Measurements from ENCODE around the gene FHIT.

Gene FHIT

DNA sequence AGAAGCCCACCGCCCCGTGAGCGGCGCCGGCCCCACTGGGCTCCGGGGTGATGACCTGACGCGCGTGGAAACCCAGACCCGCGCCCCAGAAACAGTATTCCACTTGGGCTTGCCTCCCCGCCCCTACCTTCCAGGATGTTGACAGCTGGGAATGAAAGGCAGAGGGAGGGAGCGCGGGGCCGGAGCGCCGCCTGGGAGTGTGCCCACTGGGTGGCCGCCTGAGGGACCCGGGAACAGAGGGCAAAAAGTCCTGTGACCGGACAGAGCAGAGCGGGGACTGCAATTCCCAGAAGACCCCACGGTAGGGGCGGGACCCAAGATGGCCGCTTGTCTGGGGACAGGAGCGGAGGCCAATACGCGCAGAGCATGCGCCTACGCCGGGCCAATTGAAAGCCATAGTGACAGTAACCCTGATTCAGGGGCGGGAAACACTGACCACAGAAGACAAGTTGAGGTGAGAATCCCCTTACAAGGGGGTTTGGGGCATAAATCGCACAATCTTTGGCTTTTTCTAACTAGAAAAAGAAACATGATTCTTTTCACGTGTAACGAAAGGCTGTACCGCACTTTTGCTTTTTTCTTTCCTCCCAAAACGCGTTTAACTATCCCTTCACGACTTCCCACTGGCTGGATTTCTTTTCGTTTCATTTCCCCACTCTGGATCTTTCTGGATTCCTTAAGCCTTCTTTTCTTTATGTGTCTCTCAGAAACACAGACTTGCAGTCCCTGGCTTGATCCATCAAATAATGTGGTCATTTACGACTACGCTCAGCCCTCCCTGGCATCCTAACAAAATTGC, at the start of gene FHIT:
FHIT (minus strand) TSS at position 279 of the 799 bp plus-strand sequence.
- DNase-seq = peak; percentile 90

DNA sequence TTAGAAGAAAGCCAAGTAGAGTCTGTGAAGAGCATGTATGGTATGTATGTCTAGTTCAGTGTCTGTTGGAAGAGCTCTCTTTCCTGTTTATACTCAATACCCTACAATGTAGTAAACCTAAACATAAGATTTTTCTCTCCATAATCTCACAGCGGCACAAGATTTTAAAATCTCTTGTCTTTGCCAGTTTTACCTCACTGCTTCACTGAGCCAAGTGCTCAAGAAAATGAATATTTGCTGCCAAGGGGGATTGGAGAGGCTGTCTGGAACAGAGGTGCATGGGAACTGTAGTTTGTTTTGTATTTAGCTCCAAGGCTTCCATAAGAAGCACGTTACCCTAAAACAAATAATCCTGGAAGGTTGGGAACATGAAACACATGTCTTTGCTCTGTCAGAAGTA, 49.5 kb upstream of the FHIT start:
- DNase-seq = no peak

- no peak for DNase-seq
Measured at GRCh38 chr3:61300006-61300380, 48.7 kb upstream of the FHIT start.

- no peak for DNase-seq
Measured at GRCh38 chr3:61299343-61300005, 48.2 kb upstream of the FHIT start.

- no peak for DNase-seq
Measured at GRCh38 chr3:61297821-61298220, 46.6 kb upstream of the FHIT start.

GRCh38 chr3:61288446-61288845, 37.2 kb upstream of the FHIT start:
- no peak for DNase-seq

GRCh38 chr3:61283876-61284275, 32.6 kb upstream of the FHIT start:
- no peak for DNase-seq

DNA sequence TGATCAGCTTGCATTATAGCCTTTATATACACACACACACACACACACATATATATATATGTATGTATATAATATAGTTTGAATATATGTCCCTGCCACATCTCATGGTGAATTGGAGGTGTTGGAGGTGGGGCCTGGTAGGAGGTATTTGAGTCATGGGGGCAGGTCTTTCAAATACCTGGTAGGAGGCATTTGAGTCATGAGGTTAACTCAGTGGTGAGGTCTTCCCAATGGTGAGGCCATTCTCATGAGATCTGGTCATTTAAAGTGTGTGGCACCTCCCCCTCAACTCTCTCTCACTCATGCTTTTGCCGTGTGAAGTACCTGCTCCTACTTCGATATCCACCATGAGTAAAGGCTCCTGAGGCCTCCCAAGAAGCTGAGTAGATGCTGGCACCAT, 27.5 kb upstream of the FHIT start:
- no peak for DNase-seq

- no peak for DNase-seq
Measured at GRCh38 chr3:61277411-61277810, 26.2 kb upstream of the FHIT start.

DNA sequence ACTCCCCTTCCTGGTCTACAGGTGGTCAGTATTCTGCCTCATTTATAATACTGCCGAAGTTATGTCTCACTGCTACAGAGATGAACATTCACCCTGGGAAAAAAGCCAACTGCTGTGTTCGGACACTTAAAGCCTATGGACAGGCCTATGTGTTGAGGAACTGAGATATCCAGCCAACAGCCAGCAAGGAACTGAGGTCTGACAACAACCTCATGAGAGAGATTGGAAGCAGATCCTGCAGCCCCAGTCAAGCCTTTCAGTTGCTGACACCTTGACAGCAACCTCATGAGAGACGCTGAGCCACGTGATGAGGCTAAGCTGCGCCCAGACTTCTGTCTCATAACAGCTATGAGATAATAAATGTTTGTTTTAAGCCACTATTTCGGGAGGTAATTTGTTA, 18.2 kb upstream of the FHIT start:
- DNase-seq = no peak

DNA sequence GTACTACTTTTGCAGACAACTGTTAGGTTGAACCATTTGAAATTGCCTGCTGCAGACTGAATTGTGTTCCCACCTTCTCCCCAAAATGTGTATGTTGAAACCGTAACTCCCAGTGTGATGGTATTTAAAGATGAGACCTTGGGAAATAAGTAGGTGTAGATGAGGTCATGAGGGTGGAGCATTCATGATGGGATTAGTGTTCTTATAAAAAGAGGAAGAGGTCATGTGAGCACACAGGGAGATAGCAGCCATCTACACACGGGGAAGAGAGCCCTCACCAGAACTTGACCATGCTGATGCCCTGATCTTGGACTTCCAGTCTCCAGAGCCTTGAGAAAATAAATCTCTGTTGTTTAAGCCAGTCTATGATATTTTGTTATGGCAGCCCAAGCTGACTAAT, 17.4 kb upstream of the FHIT start:
- no peak for DNase-seq

DNA sequence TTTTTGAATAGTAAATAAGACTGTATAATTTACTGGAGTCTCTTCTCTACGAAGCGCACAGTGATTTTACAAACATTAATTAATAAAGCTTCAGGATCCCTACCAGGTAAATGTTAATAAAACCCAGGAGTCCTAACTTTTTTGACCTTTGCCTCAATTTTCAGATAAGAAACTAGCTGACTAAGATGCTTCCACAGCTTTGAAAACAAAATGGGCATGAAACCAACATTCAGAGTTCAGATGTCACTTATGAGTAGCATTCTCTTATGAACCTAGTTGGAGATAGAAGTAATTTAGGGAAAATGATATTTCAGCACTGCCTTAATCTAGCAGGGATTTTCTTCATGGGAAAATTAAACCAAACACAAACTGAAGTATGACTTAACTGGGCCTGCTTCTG, 13.0 kb upstream of the FHIT start:
- DNase-seq = no peak

DNA sequence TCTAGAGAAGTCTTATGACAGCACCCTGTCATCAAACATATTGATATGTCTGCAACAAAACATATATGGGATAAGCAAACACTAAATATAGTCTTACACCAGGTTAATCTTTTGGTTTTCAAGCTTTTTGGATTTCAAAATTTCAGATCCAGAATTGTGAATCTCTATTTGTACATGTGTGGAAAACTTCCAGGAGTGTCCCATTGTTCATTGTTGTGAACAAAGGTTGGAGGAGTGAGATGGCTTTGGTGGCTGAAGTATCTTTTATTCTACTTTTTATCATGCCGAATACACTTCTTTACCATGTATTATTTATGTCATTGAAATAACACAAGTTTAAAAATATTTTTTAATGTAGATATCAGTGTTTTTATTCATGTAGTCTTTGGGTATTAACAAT, 5.9 kb upstream of the FHIT start:
- DNase-seq = no peak

DNA sequence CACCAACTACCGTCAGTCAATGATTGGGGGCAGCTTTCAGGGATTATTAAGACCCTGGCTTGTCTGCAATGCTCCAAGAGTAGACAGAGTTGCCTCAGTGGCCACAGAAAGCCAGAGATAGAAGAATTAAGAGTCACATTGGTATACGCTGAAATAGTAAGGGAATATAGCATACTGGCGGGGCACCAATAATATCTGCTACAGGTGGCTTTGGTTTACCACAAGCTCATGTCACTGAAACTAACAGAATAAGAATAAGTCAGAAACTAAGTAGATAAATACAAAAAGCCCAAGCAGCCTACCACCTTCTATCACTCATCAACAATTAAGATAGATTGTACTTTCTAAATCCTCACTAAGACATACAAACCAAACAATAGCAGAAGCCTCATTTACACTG, 2.5 kb upstream of the FHIT start:
- no peak for DNase-seq

DNA sequence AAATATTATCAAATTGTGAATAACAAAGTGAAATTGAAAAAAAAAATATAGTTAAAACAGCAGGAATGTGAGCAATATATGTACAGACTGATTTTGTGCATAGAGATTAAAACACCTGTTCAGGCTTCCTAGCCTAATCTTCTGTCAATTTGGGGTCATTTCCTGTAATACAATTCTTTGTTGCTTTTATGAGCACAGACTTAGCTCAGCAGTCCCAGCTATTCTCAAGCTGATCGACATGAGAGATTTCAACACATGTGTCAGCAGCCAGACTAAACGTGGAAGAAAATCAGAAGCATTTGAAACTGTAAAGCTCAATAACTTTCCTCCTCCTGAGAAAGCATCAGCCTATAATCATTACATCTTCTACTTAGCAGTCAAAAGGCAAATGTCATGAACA, 1.6 kb upstream of the FHIT start:
- DNase-seq = no peak

DNA sequence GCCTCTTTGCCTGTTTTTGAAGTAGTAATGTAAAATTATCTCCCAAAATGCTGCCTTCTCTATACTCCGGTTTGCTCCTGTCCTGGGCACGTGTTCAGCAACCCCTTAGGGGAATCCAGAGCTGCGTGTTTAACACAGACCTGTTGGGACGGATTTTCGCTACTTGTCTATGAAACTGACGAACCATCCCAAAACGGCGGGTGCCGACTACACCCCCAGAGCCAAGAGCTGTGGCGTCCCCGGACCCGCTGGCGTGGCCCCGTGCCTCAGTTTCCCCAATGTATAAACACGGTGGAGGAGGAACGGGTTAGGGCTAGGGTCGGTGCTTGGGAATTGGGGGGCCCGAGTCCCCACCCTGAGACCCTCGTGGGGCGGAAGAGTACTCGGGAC, 473 bp downstream of the FHIT start:
- DNase-seq = peak; percentile 5

DNA sequence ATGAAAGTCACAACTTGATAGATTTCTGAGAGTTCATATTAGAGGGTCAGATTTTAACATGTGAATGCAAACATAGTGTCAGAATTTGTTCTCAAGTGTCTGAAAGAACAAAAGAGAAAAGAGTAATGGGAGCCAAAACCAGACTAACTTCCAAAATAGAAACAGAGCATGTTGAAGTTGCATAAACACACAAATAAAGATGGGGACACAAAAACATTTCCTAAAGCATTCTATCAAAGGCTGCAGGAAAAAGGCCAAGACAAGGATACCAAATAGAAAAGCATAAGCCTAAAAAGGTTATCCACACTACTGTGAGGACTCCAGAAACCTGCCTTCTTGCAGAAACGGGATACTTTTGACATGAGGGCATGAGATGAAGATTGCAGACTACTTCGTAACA, 2.8 kb downstream of the FHIT start:
- DNase-seq = no peak

DNA sequence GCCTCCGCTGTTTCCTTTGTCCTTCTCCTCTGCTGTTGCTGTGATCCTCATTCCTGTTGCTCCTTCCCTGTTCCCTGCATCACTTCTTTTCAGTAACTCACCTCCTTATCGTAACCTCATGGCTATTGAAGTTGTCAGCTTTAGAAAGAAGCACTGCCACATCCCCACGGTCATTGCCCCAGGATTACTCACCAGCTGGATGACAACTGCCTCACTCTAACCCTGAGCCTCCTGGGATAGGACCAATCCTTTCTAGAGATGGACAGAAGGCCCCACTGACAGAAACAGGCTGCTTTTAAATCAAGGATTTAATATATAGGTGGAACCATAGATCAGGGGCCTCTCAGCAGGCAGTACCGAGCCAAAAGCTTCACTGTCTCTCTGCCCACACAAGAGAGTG, 4.1 kb downstream of the FHIT start:
- no peak for DNase-seq

- no peak for DNase-seq
Measured at GRCh38 chr3:61239871-61240270, 11.4 kb downstream of the FHIT start.

GRCh38 chr3:61237858-61238257, 13.4 kb downstream of the FHIT start:
- DNase-seq = no peak

GRCh38 chr3:61236556-61236955, 14.7 kb downstream of the FHIT start:
- no peak for DNase-seq

DNA sequence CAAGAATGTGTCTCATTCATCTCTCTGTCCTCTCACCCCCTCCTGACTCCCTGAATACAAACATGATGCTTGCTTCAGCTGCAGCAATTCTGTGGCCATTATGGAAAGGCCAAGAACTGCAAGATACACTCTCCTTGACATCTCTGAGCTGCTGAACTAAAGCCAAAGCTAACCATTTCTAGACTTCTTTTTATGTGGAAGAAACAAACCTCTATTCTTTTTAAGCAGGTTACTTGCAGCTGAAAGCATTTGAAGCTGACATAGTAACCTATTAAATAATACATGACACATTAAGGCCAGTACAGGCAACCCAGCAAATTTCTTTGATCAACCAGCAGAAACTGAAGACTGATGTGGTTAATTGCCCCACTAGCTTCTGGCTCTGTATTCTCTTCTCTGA, 17.5 kb downstream of the FHIT start:
- DNase-seq = no peak

GRCh38 chr3:61231693-61232092, 19.6 kb downstream of the FHIT start:
- no peak for DNase-seq

DNA sequence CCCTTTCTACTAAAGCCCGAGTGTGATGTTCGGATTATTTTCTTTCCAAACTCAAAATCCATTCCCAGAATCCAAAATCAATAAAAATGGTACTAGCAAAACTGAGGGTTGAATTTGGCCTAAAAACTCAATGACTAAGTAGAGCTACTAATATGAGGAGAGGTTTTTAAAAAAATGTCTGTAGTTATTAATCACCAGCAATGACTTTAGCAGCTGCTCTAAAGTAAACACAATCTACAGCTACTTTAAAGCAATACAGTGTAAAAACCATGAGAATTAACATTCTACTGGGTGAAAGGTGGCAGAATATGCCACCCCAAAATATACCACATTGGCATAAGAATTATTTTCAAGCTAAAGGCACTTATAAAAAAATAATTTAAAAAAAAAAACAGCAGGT, 23.5 kb downstream of the FHIT start:
- DNase-seq = no peak

- DNase-seq = no peak
Measured at GRCh38 chr3:61226166-61226686, 25.0 kb downstream of the FHIT start.

Data from fibroblast of skin of right quadriceps (primary cell).